GM12878 (cell line): Measurements from ENCODE around the gene DLGAP3. TPM values are rescaled to one million over a fixed set of nuclear protein-coding genes. Genes with fewer than 3 reads are reported as not detected.

Experiments
- ATAC-seq: fragments of 200-7000 bp; cut with Tn5 transposase; 3 replicates; pipeline ENCODE4 v1.9.1; 2020; ENCODE audit warnings: mild to moderate bottlenecking, moderate library complexity
- BruUV-seq: library from RNA; stranded (reverse); fragments of 400-500 nt; replicated peaks from 2 replicates; lab custom pipeline; 2021; lab: Mats Ljungman, UMichigan
- CTCF ChIA-PET: fragments of 300-600 bp; sonication (Branson Sonifier 250); formaldehyde crosslinking; extraction: SDS; loops from one replicate; lab custom pipeline; 2021; ENCODE audit warnings: inconsistent platforms; lab: Yijun Ruan, JAX
- POLR2A ChIA-PET: fragments of 350-600 bp; formaldehyde crosslinking; extraction: SDS; loops from one replicate; lab custom pipeline; 2021; ENCODE audit warnings: inconsistent platforms; lab: Charles Lee
- RAD21 ChIA-PET: fragments of 300-600 bp; sonication (Branson Sonifier 250); formaldehyde crosslinking; loops from one replicate; lab custom pipeline; 2023; ENCODE audit warnings: antibody characterized with exemption; ENCODE audit not compliant: unreplicated experiment; lab: Charles Lee
- SMC1A ChIA-PET: fragments of 300-600 bp; sonication (Branson Sonifier 250); formaldehyde crosslinking; loops from one replicate; lab custom pipeline; 2023; ENCODE audit not compliant: unreplicated experiment, uncharacterized antibody; lab: Charles Lee
- DNase-seq: peaks from one replicate; pipeline ENCODE4 v3.0.0-alpha.2; 2011; ENCODE audit warnings: low read depth, low spot score
- FAIRE-seq: peaks from 3 replicates; lab custom pipeline; 2011; peaks lifted over from hg19 to GRCh38; lab: Jason Lieb, UNC
- H2AFZ ChIP-seq: 2 replicates; pipeline ENCODE4 v1.6.0; 2011; ENCODE audit warnings: low read depth, low read length, control low read depth; ENCODE audit not compliant: control insufficient read depth
- H3K27ac ChIP-seq: 2 replicates; pipeline ENCODE4 v1.5.1; 2011; ENCODE audit warnings: control low read depth; ENCODE audit not compliant: control insufficient read depth, insufficient read depth
- H3K27me3 ChIP-seq, 2 experiments: replicated peaks in 1 of 2; 2 replicates each; pipeline versions ENCODE4 v1.6.0 to v1.6.1; 2011; ENCODE audit warnings: low read length in 1 of 2; ENCODE audit not compliant: control insufficient read depth in 2 of 2, insufficient read depth in 2 of 2
- H3K36me3 ChIP-seq, 2 experiments: 2 replicates each; pipeline ENCODE4 v1.5.1; 2011; ENCODE audit warnings: low read length in 1 of 2; ENCODE audit not compliant: control insufficient read depth in 2 of 2, insufficient read depth in 2 of 2
- H3K4me1 ChIP-seq: 2 replicates; pipeline ENCODE4 v1.6.1; 2011; ENCODE audit warnings: mild to moderate bottlenecking, low read length, moderate library complexity, mixed read lengths; ENCODE audit not compliant: control insufficient read depth, insufficient read depth
- H3K4me2 ChIP-seq: 2 replicates; pipeline ENCODE4 v1.6.0; 2011; ENCODE audit warnings: control low read depth; ENCODE audit not compliant: control insufficient read depth, insufficient read depth
- H3K4me3 ChIP-seq: fragments of 200-600 bp; sonication (generic); 2 replicates; pipeline ENCODE4 v1.5.1; 2016
- H3K79me2 ChIP-seq: 2 replicates; pipeline ENCODE4 v1.6.0; 2011; ENCODE audit warnings: low read length; ENCODE audit not compliant: control insufficient read depth, insufficient read depth
- H3K9ac ChIP-seq: 2 replicates; pipeline ENCODE4 v1.8.0; 2011; ENCODE audit warnings: low read length, control low read depth, mixed read lengths; ENCODE audit not compliant: control insufficient read depth, insufficient read depth
- H3K9me3 ChIP-seq: replicated peaks from 3 replicates; pipeline ENCODE4 v1.5.1; 2011; ENCODE audit warnings: mild to moderate bottlenecking, low read length; ENCODE audit not compliant: control insufficient read depth, insufficient read depth
- H4K20me1 ChIP-seq: 2 replicates; pipeline ENCODE4 v1.6.0; 2011; ENCODE audit not compliant: control insufficient read depth, insufficient read depth
- EGR1 ChIP-seq, 2 experiments: IDR thresholded peaks; 1 replicate in 1 of 2; 2 replicates in 1 of 2; pipeline ENCODE4 v1.6.1; 2011 to 2012; ENCODE audit warnings: low read depth in 2 of 2, low read length in 2 of 2, borderline replicate concordance in 1 of 2, mild to moderate bottlenecking in 1 of 2, moderate library complexity in 1 of 2
- EP300 ChIP-seq, 2 experiments: fragments of 150-350 bp in 1 of 2; IDR thresholded peaks; 2 replicates each; pipeline ENCODE4 v1.6.1; 2011 to 2012; ENCODE audit warnings: low read depth in 2 of 2, low read length in 2 of 2, borderline replicate concordance in 1 of 2, improper control_type of control experiment in 1 of 2, inconsistent platforms in 1 of 2; ENCODE audit not compliant: control insufficient read depth in 1 of 2
- ESRRA ChIP-seq: IDR thresholded peaks from 2 replicates; pipeline ENCODE4 v1.6.1; 2012; ENCODE audit warnings: mild to moderate bottlenecking, low read length, improper control_type of control experiment
- FOS ChIP-seq: IDR thresholded peaks from 3 replicates; pipeline ENCODE4 v1.6.1; 2011; ENCODE audit warnings: borderline replicate concordance; ENCODE audit not compliant: insufficient read length; ENCODE audit errors: extremely low read depth
- FOXK2 ChIP-seq: fragments of 450-650 bp; IDR thresholded peaks from 2 replicates; pipeline ENCODE4 v1.6.1; 2017; ENCODE audit warnings: mild to moderate bottlenecking, moderate library complexity
- FOXM1 ChIP-seq: IDR thresholded peaks from 2 replicates; pipeline ENCODE4 v1.6.1; 2012; ENCODE audit warnings: low read depth, mild to moderate bottlenecking, inconsistent platforms, low read length, moderate library complexity
- IKZF1 ChIP-seq: fragments of 450-650 bp; conservative IDR thresholded peaks from 2 replicates; pipeline ENCODE4 v1.6.1; 2017; ENCODE audit warnings: antibody characterized with exemption, mild to moderate bottlenecking
- IKZF2 ChIP-seq, 2 experiments: fragments of 450-650 bp; IDR thresholded peaks; 2 replicates each; pipeline ENCODE4 v1.6.1; 2017; ENCODE audit warnings: mild to moderate bottlenecking in 2 of 2, moderate library complexity in 2 of 2
- NFXL1 ChIP-seq: fragments of 450-650 bp; IDR thresholded peaks from 2 replicates; pipeline ENCODE4 v1.6.1; 2017; ENCODE audit warnings: antibody characterized with exemption, mild to moderate bottlenecking, borderline replicate concordance
- NFYA ChIP-seq: IDR thresholded peaks from 2 replicates; pipeline ENCODE4 v1.6.1; 2011; ENCODE audit warnings: low read depth, mild to moderate bottlenecking, low read length, improper control_type of control experiment, borderline replicate concordance
- NR2F1 ChIP-seq: fragments of 450-650 bp; conservative IDR thresholded peaks from 2 replicates; pipeline ENCODE4 v1.6.1; 2017; ENCODE audit warnings: mild to moderate bottlenecking
- RAD21 ChIP-seq: IDR thresholded peaks from 2 replicates; pipeline ENCODE4 v1.6.1; 2011; ENCODE audit warnings: mild to moderate bottlenecking, low read depth, low read length, moderate library complexity; ENCODE audit not compliant: insufficient read depth
- SMAD5 ChIP-seq: IDR thresholded peaks from 2 replicates; pipeline ENCODE4 v1.6.1; 2016; ENCODE audit warnings: antibody characterized with exemption, low read depth
- SMARCA5 ChIP-seq: fragments of 450-650 bp; IDR thresholded peaks from 2 replicates; pipeline ENCODE4 v1.6.1; 2017; ENCODE audit warnings: mild to moderate bottlenecking
- SP1 ChIP-seq: IDR thresholded peaks from one replicate; pipeline ENCODE4 v1.6.1; 2011; ENCODE audit warnings: low read depth, low read length
- USF2 ChIP-seq: IDR thresholded peaks from 2 replicates; pipeline ENCODE4 v1.6.1; 2011; ENCODE audit warnings: low read depth, low read length, improper control_type of control experiment, borderline replicate concordance
- ZBTB40 ChIP-seq: fragments of 450-650 bp; IDR thresholded peaks from 2 replicates; pipeline ENCODE4 v1.6.1; 2016; ENCODE audit warnings: mild to moderate bottlenecking, moderate library complexity, borderline replicate concordance
- WGBS: methylation state at CpG from one replicate; pipeline ENCODE4 v1.1.6; 2016; ENCODE audit warnings: low lambda C conversion rate; ENCODE audit not compliant: insufficient replicate concordance, insufficient coverage; ENCODE audit errors: missing lambda C conversion rate; 5-methylcytosine and 5-hydroxymethylcytosine counted together
- in situ Hi-C: fragments of 300-500 bp; cut with MboI; formaldehyde crosslinking; loops from 9 replicates; pipeline ENCODE4 v1.14.3; 2018; ENCODE audit warnings: mixed read lengths
- intact Hi-C: fragments of 100-400 bp; cut with micrococcal nuclease; formaldehyde crosslinking; loops from one replicate; pipeline ENCODE4 v1.14.2; 2022; ENCODE audit not compliant: unreplicated experiment
- polyA plus RNA-seq, 11 experiments: library from polyadenylated mRNA; depleted of rRNA in 4 of 11; unstranded in 6 of 11; stranded (reverse) in 5 of 11; fragments of >200 nt; fragmentation: Nextera tagmentation in 4 of 11; fragmentation: Illumina TruSeq in 1 of 11; extraction: Ambion mirVana in 4 of 11; extraction: Trizol in 1 of 11; gene quantifications; 1 replicate in 1 of 11; 2 replicates in 10 of 11; pipeline versions ENCODE4 v1.2.1 to v1.2.3, GENCODE V29; 2011 to 2016; ENCODE audit warnings: inconsistent platforms in 2 of 11, missing spikeins in 2 of 11, low read depth in 1 of 11
- total RNA-seq, 4 experiments: library from RNA; depleted of rRNA in 3 of 4; stranded (reverse); fragments of >200 nt in 3 of 4; fragmentation: Illumina TruSeq in 1 of 4; extraction: Trizol in 1 of 4; gene quantifications; 2 replicates each; pipeline versions ENCODE4 v1.2.1 to v1.2.3, GENCODE V29; 2013 to 2021

Gene DLGAP3
- total and polyA plus RNA-seq, 10 of the 15 experiments (the other 5 are each of a cell fraction or from before 2014, with no cell fraction given), result 0.03 to 0.15 (median 0.08) TPM; not detected in 4

- POLR2A ChIA-PET, result no interaction called here
- Histone ChIP-seq H3K27ac (no peak overlapping the region), H3K36me3 (no peaks in the 10 kb centered on the region), H3K4me1 (peaks cover 7% of the 10 kb centered on the region), H3K4me2 (no peak overlapping the region), H3K9ac (no peak overlapping the region), H3K79me2 (no peaks in the 10 kb centered on the region), H3K4me3 (no peak overlapping the region), H3K27me3 (no peaks in the 10 kb centered on the region), H4K20me1 (no peaks in the 10 kb centered on the region; the same call in 1 of the 2 replicates), H3K9me3 (no peaks in the 10 kb centered on the region), H2AFZ (no peak overlapping the region)
- no TSS peak for BruUV-seq
- intact Hi-C loops (no loop called here), in situ Hi-C loops (no loop called here)
- DNase-seq (no peak), ATAC-seq (no peak), FAIRE-seq (no peak)
- SMC1A ChIA-PET, result interaction anchor here (1.1 to 1.7 kb wide), 2 partner anchors 8 to 9 kb away, joined by 3 to 5 read pairs; no protein-coding TSS in a partner anchor
- TF ChIP-seq FOS, result no peak
- TF ChIP-seq FOXM1, result no peak
- no peak for TF ChIP-seq SMAD5
- TF ChIP-seq NR2F1, result no peak
- no peak for TF ChIP-seq FOXK2
- no peak for TF ChIP-seq EGR1 (IDR thresholded peaks at IDR 0.05; ENCODE audit: borderline replicate concordance in 1 of 2, low read depth in 2 of 2, low read length in 2 of 2)
- TF ChIP-seq NFYA, result no peak
- TF ChIP-seq IKZF2 (IDR thresholded peaks at IDR 0.05), result no peak
- TF ChIP-seq SP1, result no peak
- no peak for TF ChIP-seq RAD21
- TF ChIP-seq SMARCA5, result no peak
- TF ChIP-seq EP300 (IDR thresholded peaks at IDR 0.05; ENCODE audit: borderline replicate concordance in 1 of 2, control insufficient read depth in 1 of 2, low read depth in 2 of 2, low read length in 2 of 2), result no peak
- no peak for TF ChIP-seq ESRRA
- TF ChIP-seq NFXL1, result no peak
- TF ChIP-seq ZBTB40, result no peak
- no peak for TF ChIP-seq IKZF1
- TF ChIP-seq USF2, result no peak
- RAD21 ChIA-PET, result no interaction called here
- CTCF ChIA-PET, result no interaction called here
- WGBS, result 98% methylated on average over 62 of the region's 72 CpGs
Observed at GRCh38 chr1:34976384-34977209, 47.1 kb upstream of the DLGAP3 start.
